GM12801 (cell line): Measurements from ENCODE around the gene B4GALT3.

Source experiments
- TF ChIP-seq, protein P1 (sequence below): IDR thresholded peaks from one replicate; pipeline ENCODE4 v1.5.1; 2011; ENCODE audit warnings: control low read depth; ENCODE audit not compliant: insufficient read length; ENCODE audit errors: extremely low read depth

Gene B4GALT3

DNA sequence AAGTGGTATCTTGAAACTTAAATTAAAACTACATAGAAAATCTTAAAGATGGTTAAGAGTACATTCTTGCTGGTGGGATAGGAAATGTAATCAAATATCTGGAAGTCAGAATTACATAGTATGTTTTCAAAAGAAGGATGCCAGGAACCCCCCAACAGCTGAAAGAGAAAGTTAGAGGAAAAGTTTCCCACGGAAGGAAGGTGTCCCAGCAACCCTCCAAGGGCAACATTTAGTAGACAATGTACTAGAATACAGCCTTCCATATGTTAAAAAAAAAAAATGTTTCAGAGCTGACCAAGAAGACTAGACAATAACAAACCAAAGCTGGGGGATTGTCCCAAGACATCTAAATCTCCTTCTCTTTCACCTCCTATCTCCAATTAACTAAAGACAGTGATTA lies 47.0 kb downstream of the B4GALT3 start:
- TF ChIP-seq, protein P1, sequence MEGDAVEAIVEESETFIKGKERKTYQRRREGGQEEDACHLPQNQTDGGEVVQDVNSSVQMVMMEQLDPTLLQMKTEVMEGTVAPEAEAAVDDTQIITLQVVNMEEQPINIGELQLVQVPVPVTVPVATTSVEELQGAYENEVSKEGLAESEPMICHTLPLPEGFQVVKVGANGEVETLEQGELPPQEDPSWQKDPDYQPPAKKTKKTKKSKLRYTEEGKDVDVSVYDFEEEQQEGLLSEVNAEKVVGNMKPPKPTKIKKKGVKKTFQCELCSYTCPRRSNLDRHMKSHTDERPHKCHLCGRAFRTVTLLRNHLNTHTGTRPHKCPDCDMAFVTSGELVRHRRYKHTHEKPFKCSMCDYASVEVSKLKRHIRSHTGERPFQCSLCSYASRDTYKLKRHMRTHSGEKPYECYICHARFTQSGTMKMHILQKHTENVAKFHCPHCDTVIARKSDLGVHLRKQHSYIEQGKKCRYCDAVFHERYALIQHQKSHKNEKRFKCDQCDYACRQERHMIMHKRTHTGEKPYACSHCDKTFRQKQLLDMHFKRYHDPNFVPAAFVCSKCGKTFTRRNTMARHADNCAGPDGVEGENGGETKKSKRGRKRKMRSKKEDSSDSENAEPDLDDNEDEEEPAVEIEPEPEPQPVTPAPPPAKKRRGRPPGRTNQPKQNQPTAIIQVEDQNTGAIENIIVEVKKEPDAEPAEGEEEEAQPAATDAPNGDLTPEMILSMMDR = no peak

DNA sequence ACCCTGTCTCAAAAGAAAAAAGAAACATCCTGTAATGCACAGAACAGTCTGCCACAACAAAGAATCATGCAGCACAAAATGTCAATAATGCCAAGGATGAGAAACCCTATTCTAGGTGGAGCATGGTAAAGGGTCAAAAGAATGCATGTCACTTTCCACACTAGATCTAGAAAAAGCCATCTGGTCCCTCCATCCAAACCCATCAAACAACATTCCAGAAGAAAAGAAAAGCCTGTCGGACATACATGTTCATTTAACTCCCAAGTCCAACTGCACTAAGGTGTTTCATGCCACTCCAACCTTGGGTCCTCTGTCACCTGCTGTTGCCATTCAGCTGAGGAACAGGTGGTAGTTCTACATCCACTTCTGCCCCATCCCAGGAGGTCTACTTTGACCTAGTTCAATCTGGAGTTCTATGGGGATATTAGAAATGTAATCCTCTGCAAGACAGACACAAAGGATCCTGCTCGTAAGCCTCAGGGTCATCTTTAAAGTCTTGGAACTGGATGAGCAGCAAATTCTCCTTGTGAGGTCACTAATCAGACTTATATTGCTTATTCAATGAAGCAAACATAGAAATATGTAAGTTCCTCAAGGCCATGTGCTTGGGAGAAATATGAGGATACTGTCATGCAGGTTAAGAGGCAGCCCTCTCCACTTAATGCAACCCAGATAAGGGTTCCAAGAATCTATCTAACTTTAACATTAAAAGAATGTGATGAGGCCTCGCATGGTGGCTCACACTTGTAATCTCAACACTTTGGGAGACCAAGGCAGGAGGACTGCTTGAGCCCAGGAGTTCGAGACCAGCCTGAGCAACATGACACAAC lies 48.5 kb downstream of the B4GALT3 start:
- TF ChIP-seq, protein P1 = no peak

DNA sequence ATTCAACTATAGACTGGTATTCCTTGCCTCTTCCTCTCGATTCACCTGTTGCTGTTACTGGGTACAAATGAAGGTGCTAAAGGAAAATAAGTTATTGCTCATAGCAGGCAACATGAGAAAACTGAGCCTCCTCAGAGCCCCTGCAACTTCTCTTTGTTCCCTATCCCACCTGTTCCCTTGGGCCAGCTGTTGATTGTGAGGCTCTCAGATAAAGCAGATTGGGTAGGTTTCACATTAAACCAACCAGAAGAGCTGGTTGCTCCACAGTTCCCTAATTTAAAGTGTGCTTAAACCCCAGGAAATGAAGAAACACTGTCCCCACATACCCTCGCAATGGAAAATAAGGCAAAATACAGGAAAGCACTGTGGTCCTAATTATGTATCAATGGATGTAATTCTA lies 49.7 kb downstream of the B4GALT3 start:
- TF ChIP-seq, protein P1 = no peak

DNA sequence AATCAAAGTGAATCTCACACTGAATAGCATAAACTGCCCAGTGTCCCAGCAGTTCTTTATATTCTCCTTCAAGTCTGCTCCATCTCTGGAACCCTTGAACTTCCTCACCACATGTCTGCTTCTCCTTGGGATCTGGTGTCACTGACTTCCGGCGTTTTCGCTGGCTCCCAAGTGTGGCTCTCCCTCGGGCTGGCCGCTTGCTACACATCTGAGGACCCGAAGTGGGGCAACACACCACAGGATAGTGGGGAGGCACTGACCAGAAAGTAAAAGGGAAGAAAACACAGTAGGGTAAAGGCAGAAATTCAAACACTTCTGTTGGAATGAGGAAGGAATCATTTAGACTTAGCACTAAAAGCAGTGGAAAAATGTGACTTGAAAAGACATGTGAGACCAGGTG lies 54.3 kb downstream of the B4GALT3 start:
- TF ChIP-seq, protein P1 = no peak

- TF ChIP-seq, protein P1 = no peak
Measured at GRCh38 chr1:161121834-161122233, 55.5 kb downstream of the B4GALT3 start.
